ENCODE results near the gene LRRC59. TPM values are rescaled to one million over a fixed set of nuclear protein-coding genes. Genes with fewer than 3 reads are reported as not detected.

Gene LRRC59
- 172 and 222 TPM in 2 replicates for total RNA-seq

DNA sequence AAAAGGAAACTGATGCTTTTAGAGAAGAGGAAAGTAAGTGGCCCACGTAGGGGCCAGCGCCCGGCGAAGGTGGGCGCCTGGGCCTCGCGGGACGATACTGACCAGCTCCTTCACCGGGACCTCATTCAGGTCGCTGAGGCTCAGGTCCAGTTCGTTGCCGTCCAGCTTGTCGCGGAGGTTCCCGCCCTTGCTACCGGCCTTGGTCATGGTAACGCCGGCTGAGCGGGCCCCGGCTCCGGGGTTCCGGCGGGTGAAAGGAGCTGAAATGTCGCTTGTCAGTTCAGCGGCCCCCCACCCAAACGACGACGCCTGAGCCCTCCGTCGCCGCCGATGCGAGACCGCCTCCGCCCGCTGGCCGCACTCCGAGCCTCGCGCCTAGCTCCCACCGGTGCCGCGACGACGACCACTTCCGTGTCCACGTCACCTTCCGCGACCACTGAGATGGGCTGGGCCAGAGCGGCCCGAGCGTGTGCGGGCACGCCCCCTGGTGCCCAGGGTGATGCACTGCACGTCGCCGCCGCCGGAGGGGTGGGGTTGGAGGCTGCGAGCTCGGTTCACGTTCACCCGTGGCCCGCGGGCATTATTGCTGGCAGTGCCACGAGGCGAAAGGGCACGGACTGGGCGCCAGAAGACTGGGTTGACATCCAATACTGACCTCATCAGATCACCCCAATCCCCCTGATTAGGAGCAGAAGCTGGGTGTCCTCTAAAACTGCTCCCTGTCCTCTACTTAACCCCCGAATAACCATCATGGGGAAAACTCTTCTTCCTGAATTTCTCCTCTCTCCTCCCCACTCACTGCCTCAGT lies at the start of gene LRRC59:
Gene LRRC59, minus strand, starts transcription at position 413 of the 808 bp plus-strand sequence. Its CDS starts 206 bp downstream, at position 207.

GRCh38 chr17:50425682-50426471 lies 28.6 kb upstream of the LRRC59 start, which contains the start of gene ACSF2:
TSS of gene ACSF2 (plus strand) at chr17:50426218. CDS start at chr17:50426262, 44 bp downstream.

GRCh38 chr17:50372758-50373556 lies 24.4 kb downstream of the LRRC59 start, which contains the start of the genes EME1 and MRPL27:
TSS of gene EME1 (plus strand) at chr17:50373229. CDS start at chr17:50375209, 1,980 bp downstream.
TSS of gene MRPL27 (minus strand) at chr17:50373184. CDS start at chr17:50373170, 14 bp downstream.

GRCh38 chr17:50345432-50346312 lies 51.7 kb downstream of the LRRC59 start, which contains the start of gene XYLT2:
TSS of gene XYLT2 (plus strand) at chr17:50346126. CDS start at chr17:50346141, 15 bp downstream.

Small RNA genes within 50 kb of the gene (small RNA-seq; reads per million reads assigned to genes)
- not detected for gene RF00019

Other genes with a start within 250 kb of the LRRC59 start
- gene PPP1R9B, start 246.8 kb downstream of the LRRC59 start, total RNA-seq, result 27.2 and 38.5 TPM in 2 replicates
- gene SGCA, start 231.5 kb downstream of the LRRC59 start, total RNA-seq, result not detected in 2 replicates
- gene COL1A1, start 195.9 kb downstream of the LRRC59 start, total RNA-seq, result 577 and 1,334 TPM in 2 replicates
- not detected in 2 replicates for gene TMEM92, start 123.1 kb downstream of the LRRC59 start, total RNA-seq
- 36.7 and 46.1 TPM in 2 replicates for gene XYLT2, start 51.4 kb downstream of the LRRC59 start, total RNA-seq
- 46.1 and 60.3 TPM in 2 replicates for gene MRPL27, start 24.3 kb downstream of the LRRC59 start, total RNA-seq
- gene EME1, start 24.3 kb downstream of the LRRC59 start, total RNA-seq, result 9.4 and 10.3 TPM in 2 replicates
- 10.0 and 15.4 TPM in 2 replicates for gene ACSF2, start 28.7 kb upstream of the LRRC59 start, total RNA-seq
- not detected in 2 replicates for gene CHAD, start 71.4 kb upstream of the LRRC59 start, total RNA-seq
- 25.0 and 34.2 TPM in 2 replicates for gene RSAD1, start 81.3 kb upstream of the LRRC59 start, total RNA-seq
- 0.98 and 1.1 TPM in 2 replicates for gene MYCBPAP, start 110.9 kb upstream of the LRRC59 start, total RNA-seq
- gene EPN3, start 135.2 kb upstream of the LRRC59 start, total RNA-seq, result under 0.01 TPM in 1 of 2 replicates, not detected in the other
- 79.0 and 79.7 TPM in 2 replicates for gene SPATA20, start 149.7 kb upstream of the LRRC59 start, total RNA-seq
- gene CACNA1G, start 163.2 kb upstream of the LRRC59 start, total RNA-seq, result 0.39 and 0.73 TPM in 2 replicates
- 40.8 and 43.0 TPM in 2 replicates for gene ABCC3, start 237.4 kb upstream of the LRRC59 start, total RNA-seq